ENCODE results near the gene TMEM151B.

DNA sequence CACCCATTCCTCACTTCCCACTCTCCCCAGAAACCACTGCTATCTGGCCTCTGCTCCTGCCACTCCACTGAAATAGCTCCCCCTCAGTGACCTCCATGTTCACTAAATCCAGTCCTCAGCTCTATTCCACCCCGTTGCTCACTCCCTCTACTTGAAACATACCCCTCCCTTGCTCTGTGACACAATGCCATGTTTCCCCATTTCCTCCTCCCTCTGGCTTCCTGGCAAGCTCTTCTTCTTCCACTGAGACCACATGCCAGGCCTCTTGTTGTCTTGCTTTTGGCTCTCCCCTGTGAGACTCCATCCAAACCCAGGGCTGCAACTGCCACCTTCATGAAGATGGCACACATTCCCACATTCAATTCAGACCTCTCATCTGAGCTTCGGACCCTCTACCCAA lies 13.9 kb downstream of the TMEM151B start:
- TF ChIP-seq, protein P1, sequence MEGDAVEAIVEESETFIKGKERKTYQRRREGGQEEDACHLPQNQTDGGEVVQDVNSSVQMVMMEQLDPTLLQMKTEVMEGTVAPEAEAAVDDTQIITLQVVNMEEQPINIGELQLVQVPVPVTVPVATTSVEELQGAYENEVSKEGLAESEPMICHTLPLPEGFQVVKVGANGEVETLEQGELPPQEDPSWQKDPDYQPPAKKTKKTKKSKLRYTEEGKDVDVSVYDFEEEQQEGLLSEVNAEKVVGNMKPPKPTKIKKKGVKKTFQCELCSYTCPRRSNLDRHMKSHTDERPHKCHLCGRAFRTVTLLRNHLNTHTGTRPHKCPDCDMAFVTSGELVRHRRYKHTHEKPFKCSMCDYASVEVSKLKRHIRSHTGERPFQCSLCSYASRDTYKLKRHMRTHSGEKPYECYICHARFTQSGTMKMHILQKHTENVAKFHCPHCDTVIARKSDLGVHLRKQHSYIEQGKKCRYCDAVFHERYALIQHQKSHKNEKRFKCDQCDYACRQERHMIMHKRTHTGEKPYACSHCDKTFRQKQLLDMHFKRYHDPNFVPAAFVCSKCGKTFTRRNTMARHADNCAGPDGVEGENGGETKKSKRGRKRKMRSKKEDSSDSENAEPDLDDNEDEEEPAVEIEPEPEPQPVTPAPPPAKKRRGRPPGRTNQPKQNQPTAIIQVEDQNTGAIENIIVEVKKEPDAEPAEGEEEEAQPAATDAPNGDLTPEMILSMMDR (IDR thresholded peaks at IDR 0.05), result no peak
- no peak for TF ChIP-seq POLR2A (IDR thresholded peaks at IDR 0.05)
